ENCODE results near the gene GALNT17.

Gene GALNT17

DNA sequence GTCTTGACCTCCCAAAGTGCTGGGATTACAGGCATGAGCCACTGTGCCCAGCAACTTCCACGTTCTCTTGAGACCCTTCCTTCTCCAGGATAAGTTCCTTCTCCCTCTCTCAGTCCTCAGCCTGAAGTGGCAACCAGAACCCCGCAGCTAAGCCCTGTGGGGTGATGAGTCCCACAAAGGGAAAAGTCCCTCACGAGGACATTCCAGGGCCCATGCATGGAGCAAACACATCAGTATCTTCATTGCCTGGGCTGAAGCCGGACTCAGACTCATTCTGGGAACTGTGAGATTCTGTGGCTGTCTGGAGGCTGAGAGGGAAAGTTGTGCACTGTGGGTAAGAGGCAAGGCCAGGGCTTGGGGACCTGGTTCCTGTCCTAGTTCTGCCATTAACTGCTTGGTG lies 622.9 kb downstream of the GALNT17 start:
- H3K36me3 ChIP-seq (replicated peaks), result no peaks in the 10 kb centered on the region
- H3K4me3 ChIP-seq (ENCODE audit: low read depth, low read length), result no peak overlapping the region
- H3K27ac ChIP-seq, result no peak overlapping the region
- H3K27me3 ChIP-seq (replicated peaks), result no peaks in the 10 kb centered on the region
- TF ChIP-seq, protein P1, sequence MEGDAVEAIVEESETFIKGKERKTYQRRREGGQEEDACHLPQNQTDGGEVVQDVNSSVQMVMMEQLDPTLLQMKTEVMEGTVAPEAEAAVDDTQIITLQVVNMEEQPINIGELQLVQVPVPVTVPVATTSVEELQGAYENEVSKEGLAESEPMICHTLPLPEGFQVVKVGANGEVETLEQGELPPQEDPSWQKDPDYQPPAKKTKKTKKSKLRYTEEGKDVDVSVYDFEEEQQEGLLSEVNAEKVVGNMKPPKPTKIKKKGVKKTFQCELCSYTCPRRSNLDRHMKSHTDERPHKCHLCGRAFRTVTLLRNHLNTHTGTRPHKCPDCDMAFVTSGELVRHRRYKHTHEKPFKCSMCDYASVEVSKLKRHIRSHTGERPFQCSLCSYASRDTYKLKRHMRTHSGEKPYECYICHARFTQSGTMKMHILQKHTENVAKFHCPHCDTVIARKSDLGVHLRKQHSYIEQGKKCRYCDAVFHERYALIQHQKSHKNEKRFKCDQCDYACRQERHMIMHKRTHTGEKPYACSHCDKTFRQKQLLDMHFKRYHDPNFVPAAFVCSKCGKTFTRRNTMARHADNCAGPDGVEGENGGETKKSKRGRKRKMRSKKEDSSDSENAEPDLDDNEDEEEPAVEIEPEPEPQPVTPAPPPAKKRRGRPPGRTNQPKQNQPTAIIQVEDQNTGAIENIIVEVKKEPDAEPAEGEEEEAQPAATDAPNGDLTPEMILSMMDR (IDR thresholded peaks at IDR 0.05; ENCODE audit: low read depth, low read length, missing control alignments), result no peak
- no peak for DNase-seq
- in situ Hi-C loops (cut with HindIII; ENCODE audit: low pct_ligation_motif_present, low sequenced_read_pairs), result no loop called here

DNA sequence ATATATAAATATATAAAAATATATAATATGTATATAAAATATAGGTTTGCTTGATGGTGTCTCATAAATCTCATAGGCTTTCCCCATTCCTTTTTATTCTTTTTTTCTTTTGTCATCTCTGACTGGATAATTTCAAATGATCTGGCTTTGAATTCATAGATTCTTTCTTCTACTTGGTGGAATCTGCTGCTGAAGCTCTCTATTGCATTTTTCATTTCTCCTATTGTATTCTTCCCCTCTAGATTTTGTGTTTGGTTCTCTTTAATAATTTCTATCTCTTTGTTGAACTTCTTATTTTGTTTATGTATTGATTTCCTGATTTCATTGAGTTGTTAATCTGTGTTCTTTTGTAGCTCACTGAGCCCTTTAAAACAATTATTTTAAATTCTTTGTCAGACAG lies 629.4 kb downstream of the GALNT17 start:
- Histone ChIP-seq H3K27ac (no peak overlapping the region), H3K36me3 (replicated peaks) (no peaks in the 10 kb centered on the region), H3K27me3 (replicated peaks) (no peaks in the 10 kb centered on the region), H3K4me3 (ENCODE audit: low read depth, low read length) (no peak overlapping the region)
- DNase-seq, result no peak
- TF ChIP-seq, protein P1 (IDR thresholded peaks at IDR 0.05; ENCODE audit: low read depth, low read length, missing control alignments), result no peak
- in situ Hi-C loops (cut with HindIII; ENCODE audit: low pct_ligation_motif_present, low sequenced_read_pairs), result no loop called here
